HCT116 (cell line): ENCODE measurements around the gene RAB25. TPM values are rescaled to one million over a fixed set of nuclear protein-coding genes. Genes with fewer than 3 reads are reported as not detected.

Experiments
- ATAC-seq: fragments of 200-7000 bp; cut with Tn5 transposase; 2 replicates; pipeline ENCODE4 v1.9.1; 2020; ENCODE audit warnings: mild to moderate bottlenecking, moderate library complexity
- BruUV-seq: library from RNA; stranded (reverse); fragments of 400-500 nt; replicated peaks from 2 replicates; lab custom pipeline; 2021; lab: Mats Ljungman, UMichigan
- CTCF ChIA-PET: fragments of 300-600 bp; sonication (Branson Sonifier 250); formaldehyde crosslinking; loops from one replicate; lab custom pipeline; 2021; ENCODE audit warnings: antibody characterized with exemption; lab: Charles Lee
- POLR2A ChIA-PET: fragments of 300-600, 350-600 bp; sonication (Branson Sonifier 250); formaldehyde crosslinking; loops from one replicate; lab custom pipeline; 2021; ENCODE audit warnings: antibody characterized with exemption; lab: Charles Lee
- RAD21 ChIA-PET, 2 experiments: fragments of 300-600 bp; sonication (Branson Sonifier 250); formaldehyde crosslinking; loops; one replicate each; lab custom pipeline; 2023; ENCODE audit warnings: low total read pairs in 2 of 2; ENCODE audit not compliant: uncharacterized antibody in 2 of 2, unreplicated experiment in 2 of 2, low non-redundant PET in 1 of 2; lab: Charles Lee
- DNase-seq: peaks from one replicate; pipeline ENCODE4 v3.0.0-alpha.2; 2010; ENCODE audit warnings: low read depth, low spot score
- H2AFZ ChIP-seq: fragments of 200-600 bp; shearing (Covaris generic), sonication (generic); 2 replicates; pipeline ENCODE4 v1.6.1; 2017; ENCODE audit warnings: low read depth, mixed run types, mixed read lengths, antibody characterized with exemption, low read length; ENCODE audit not compliant: poor library complexity, severe bottlenecking
- H3K27ac ChIP-seq: 2 replicates; pipeline ENCODE4 v1.5.1; 2012; ENCODE audit warnings: low read depth, low read length
- H3K27me3 ChIP-seq: fragments of 200-600 bp; sonication (generic); 2 replicates; pipeline ENCODE4 v1.6.1; 2016; ENCODE audit warnings: mixed run types, low read length, mixed read lengths; ENCODE audit not compliant: insufficient read depth
- H3K36me3 ChIP-seq, 2 experiments: fragments of 200-500 bp in 1 of 2; fragments of 200-600 bp in 1 of 2; sonication (Bioruptor generic) in 1 of 2; sonication (generic) in 1 of 2; 2 replicates each; pipeline versions ENCODE4 v1.5.1 to v1.6.1; 2014 to 2016; ENCODE audit warnings: low read length in 2 of 2, inconsistent platforms in 1 of 2, mixed read lengths in 1 of 2, mixed run types in 1 of 2; ENCODE audit not compliant: insufficient read depth in 2 of 2, control insufficient read depth in 1 of 2
- H3K4me1 ChIP-seq, 2 experiments: fragments of 200-600 bp in 1 of 2; sonication (generic) in 1 of 2; 2 replicates each; pipeline versions ENCODE4 v1.5.1 to v1.6.1; 2012 to 2017; ENCODE audit warnings: low read length in 2 of 2, inconsistent platforms in 1 of 2, mild to moderate bottlenecking in 1 of 2, mixed read lengths in 1 of 2, mixed run types in 1 of 2, moderate library complexity in 1 of 2; ENCODE audit not compliant: insufficient read depth in 2 of 2, control insufficient read depth in 1 of 2
- H3K4me2 ChIP-seq: fragments of 200-600 bp; sonication (generic); 2 replicates; pipeline ENCODE4 v1.6.1; 2017; ENCODE audit warnings: mixed run types, low read length, mixed read lengths
- H3K4me3 ChIP-seq, 2 experiments: fragments of 200-600 bp in 1 of 2; sonication (generic) in 1 of 2; replicated peaks in 1 of 2; 2 replicates each; pipeline ENCODE4 v1.5.1; 2011 to 2016; ENCODE audit warnings: low read length in 2 of 2, control low read depth in 1 of 2, low read depth in 1 of 2, mild to moderate bottlenecking in 1 of 2, mixed read lengths in 1 of 2, mixed run types in 1 of 2
- H3K79me2 ChIP-seq: fragments of 200-600 bp; sonication (generic); 2 replicates; pipeline ENCODE4 v1.6.1; 2017; ENCODE audit warnings: mild to moderate bottlenecking, mixed run types, low read length, moderate library complexity, mixed read lengths; ENCODE audit not compliant: insufficient read depth
- H3K9ac ChIP-seq: fragments of 200-600 bp; sonication (generic); 2 replicates; pipeline ENCODE4 v1.6.1; 2016; ENCODE audit warnings: low read length, mixed read lengths
- H3K9me2 ChIP-seq: fragments of 200-600 bp; sonication (generic), shearing (Covaris generic); 2 replicates; pipeline ENCODE4 v1.6.1; 2017; ENCODE audit warnings: mixed run types, mild to moderate bottlenecking, moderate library complexity; ENCODE audit not compliant: insufficient read depth
- H3K9me3 ChIP-seq, 2 experiments: fragments of 200-500 bp in 1 of 2; fragments of 200-600 bp in 1 of 2; sonication (Bioruptor generic) in 1 of 2; sonication (generic) in 1 of 2; 2 replicates each; pipeline ENCODE4 v1.6.1; 2014 to 2017; ENCODE audit warnings: low read length in 2 of 2, mixed read lengths in 2 of 2, inconsistent platforms in 1 of 2, low read depth in 1 of 2, mild to moderate bottlenecking in 1 of 2, mixed run types in 1 of 2, moderate library complexity in 1 of 2; ENCODE audit not compliant: control insufficient read depth in 1 of 2, insufficient read depth in 1 of 2
- H4K20me1 ChIP-seq: fragments of 200-600 bp; sonication (generic), shearing (Covaris generic); 2 replicates; pipeline ENCODE4 v1.6.1; 2017; ENCODE audit warnings: mixed run types, mild to moderate bottlenecking, moderate library complexity; ENCODE audit not compliant: insufficient read depth
- EZH2phosphoT487 ChIP-seq: fragments of 200-600 bp; IDR thresholded peaks from 2 replicates; pipeline ENCODE4 v1.6.1; 2018; ENCODE audit warnings: antibody characterized with exemption, borderline replicate concordance
- REST ChIP-seq: IDR thresholded peaks from 2 replicates; pipeline ENCODE4 v1.6.1; 2012; ENCODE audit warnings: low read depth
- YY1 ChIP-seq: IDR thresholded peaks from 2 replicates; pipeline ENCODE4 v1.6.1; 2011; ENCODE audit warnings: low read length, low read depth, moderate library complexity, mild to moderate bottlenecking; ENCODE audit not compliant: insufficient replicate concordance; ENCODE audit errors: extremely low read depth
- ZFX ChIP-seq: fragments of 450-650 bp; IDR thresholded peaks from 2 replicates; pipeline ENCODE4 v1.6.1; 2017
- intact Hi-C: fragments of 100-400 bp; cut with micrococcal nuclease; formaldehyde crosslinking; loops from 2 replicates; pipeline ENCODE4 v1.10.0; 2022
- total RNA-seq: library from RNA; stranded (reverse); gene quantifications from one replicate; pipeline ENCODE4 v1.2.1, GENCODE V29; 2021; ENCODE audit not compliant: unreplicated experiment

The RAB25 gene
- total RNA-seq, 1 experiment from 2014 or later, result 142 TPM

- no peak overlapping the region for H3K27ac ChIP-seq
- no peak overlapping the region for H3K4me2 ChIP-seq
- TF ChIP-seq REST, result no peak
- TF ChIP-seq YY1, result no peak
- no peak for TF ChIP-seq ZFX
- TF ChIP-seq EZH2phosphoT487, result no peak
- RAD21 ChIA-PET, result no interaction called here
- no peaks in the 10 kb centered on the region for H4K20me1 ChIP-seq
- H3K9me3 ChIP-seq, result no peaks in the 10 kb centered on the region
- H3K9me2 ChIP-seq, result no peaks in the 10 kb centered on the region
- H3K36me3 ChIP-seq, result peaks cover 16 to 17% of the 10 kb centered on the region in 2 experiments
- peaks cover 3 to 12% of the 10 kb centered on the region in 2 experiments; a peak in 3 of 4 replicates for H3K4me1 ChIP-seq
- no peak overlapping the region for H3K4me3 ChIP-seq
- H3K9ac ChIP-seq, result no peak overlapping the region
- H3K79me2 ChIP-seq, result peaks cover 29% of the 10 kb centered on the region
- H3K27me3 ChIP-seq, result no peaks in the 10 kb centered on the region
- POLR2A ChIA-PET, result no interaction called here
- DNase-seq, result no peak
- no TSS peak for BruUV-seq
- no peak for ATAC-seq
- no peak overlapping the region for H2AFZ ChIP-seq
- intact Hi-C loops, result loop anchor here (5.0 kb wide), 1 partner anchor 108 kb away; the partner anchor contains the start of gene RXFP4
- CTCF ChIA-PET, result no interaction called here
Measured at GRCh38 chr1:156050376-156050775, 10.6 kb upstream of the RAB25 start.
